HG02623 (cell line): ENCODE results near the gene ABLIM2.

ENCODE experiments used
- ATAC-seq: cut with Tn5 transposase; IDR thresholded peaks from one replicate; pipeline ENCODE4 v1.9.1; 2021; ENCODE audit warnings: moderate library complexity; ENCODE audit not compliant: unreplicated experiment

The ABLIM2 gene

GRCh38 chr4:7989654-7990053, 169.0 kb downstream of the ABLIM2 start:
- ATAC-seq, result no peak

GRCh38 chr4:7988437-7988836, 170.2 kb downstream of the ABLIM2 start:
- no peak for ATAC-seq

GRCh38 chr4:7987148-7987989, 171.2 kb downstream of the ABLIM2 start:
- ATAC-seq, result peak; percentile 73

- no peak for ATAC-seq
These were observed 172.6 kb downstream of the ABLIM2 start for GRCh38 chr4:7985891-7986441.

DNA sequence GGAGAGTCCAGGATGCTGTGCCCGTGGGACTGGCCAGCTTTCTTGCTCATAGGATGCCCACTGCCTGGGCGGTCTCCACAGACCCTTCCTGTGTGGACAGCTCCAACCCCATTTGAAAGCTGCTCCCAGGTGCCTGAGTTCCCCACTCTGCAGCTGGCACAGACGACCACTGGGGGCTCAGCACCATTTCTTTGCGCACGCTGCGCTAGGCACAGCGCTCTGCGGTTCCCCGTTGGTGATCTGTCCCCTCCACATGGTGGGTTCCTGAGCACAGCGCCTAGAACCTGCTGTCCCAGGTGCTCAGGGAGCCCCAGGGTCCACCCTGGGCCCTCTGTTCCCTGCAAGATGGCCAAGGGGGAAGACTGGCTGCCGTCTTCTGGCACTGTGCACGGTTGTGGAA, 173.5 kb downstream of the ABLIM2 start:
- no peak for ATAC-seq

GRCh38 chr4:7984286-7984925, 174.2 kb downstream of the ABLIM2 start:
- ATAC-seq, result no peak

DNA sequence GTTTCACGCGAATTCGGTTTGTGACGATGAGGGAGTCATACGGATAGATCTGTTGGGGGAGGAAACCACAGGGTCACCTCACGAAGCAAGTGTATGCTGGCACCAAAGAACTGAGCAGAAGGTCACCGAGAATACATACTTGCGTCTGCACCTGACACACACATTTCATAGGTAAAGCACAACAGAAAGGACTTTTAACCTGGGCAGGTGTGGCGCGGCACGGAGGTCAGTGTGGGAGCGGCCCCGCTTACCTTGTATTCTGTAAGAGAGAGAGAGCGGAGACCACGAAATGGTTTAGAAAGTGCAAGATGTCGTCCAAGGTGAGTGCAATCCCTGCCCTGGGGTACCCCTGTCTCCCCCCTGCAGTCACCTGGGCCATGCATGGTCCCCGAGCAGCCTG, 175.3 kb downstream of the ABLIM2 start:
- no peak for ATAC-seq

GRCh38 chr4:7981738-7982394, 176.7 kb downstream of the ABLIM2 start:
- ATAC-seq, result no peak

- no peak for ATAC-seq
These were observed 178.6 kb downstream of the ABLIM2 start for GRCh38 chr4:7980036-7980435.

DNA sequence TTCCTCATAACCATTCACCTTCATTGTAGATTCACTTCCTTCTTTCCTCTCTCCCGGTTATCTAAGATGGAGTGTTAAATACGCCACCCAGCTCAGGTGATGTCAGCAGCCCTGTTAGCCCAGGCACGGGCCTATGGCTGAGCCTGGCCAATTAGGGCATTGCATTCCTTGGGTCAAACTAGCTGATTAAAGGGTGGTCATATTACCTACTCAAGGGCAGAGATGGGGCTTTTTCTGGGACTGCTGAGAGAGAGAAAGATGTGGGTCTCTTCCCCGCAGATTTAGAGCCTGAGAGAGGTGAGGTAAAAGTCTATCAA, 179.0 kb downstream of the ABLIM2 start:
- no peak for ATAC-seq

DNA sequence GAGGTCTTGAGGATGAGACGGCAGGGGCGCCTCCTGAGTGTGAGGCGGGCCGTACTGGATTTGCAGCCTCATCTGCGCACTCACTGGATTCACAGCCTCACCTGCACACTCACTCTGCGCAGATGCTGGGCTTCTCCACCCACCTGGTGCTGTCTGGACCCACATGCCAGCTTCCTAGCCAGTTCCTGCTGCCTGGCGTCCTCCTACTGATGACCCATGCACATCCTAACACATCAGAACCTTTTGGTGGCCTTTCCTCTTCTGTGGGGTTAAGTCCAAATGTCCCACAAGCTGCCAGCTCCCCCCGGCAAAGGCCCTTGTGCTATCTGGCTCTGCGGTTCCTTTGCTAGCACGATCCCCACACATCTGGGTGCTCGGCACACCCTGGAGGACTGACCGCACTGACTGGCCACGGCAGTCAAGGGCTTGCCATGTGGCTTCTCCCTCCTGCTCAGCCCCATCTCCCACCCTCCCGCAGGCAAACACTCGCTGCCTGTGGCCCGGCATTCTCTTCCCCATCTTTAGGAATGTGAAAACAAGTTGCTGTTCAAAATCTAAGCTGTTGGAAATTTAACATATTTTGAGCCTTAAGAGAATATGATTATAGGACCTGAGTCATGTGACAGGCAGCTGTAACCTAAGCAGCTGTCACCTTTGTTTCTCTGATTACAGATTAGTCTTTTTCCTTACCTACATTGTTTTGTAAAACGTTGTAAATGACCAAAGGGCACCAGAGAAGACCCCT, 179.5 kb downstream of the ABLIM2 start:
- ATAC-seq, result no peak

DNA sequence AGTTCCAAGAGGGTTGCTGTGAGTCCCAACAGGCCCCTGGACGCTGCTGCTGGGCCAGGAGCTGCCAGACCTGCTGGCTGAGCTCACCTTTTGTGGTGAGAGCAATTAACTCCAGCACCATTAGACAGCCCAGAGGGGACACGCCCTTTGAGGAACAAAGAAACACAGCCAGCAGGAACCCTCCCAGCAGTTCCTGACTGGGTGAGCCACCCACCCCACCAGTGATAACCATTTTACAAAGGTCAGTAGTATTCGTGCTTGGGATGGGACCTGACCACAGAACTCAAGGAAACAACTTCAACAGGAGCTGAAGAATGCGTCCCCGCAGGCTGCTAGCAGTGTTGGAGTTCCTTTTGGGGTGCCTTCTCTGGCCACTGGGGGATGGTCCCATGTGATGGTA, 180.1 kb downstream of the ABLIM2 start:
- ATAC-seq, result no peak

DNA sequence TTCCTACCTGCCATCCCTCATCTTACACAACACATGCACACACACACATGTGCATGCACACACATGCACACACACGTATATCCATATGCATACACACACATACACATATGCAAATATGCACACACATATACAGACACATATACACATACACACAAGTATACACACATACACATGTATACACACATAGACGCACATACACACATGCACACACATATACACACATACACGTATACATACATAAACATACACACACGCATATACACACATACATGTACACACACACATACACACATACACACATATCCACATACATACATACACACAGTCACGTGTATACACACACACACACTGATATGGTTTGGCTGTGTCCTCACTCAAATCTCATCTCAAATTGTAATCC, 182.0 kb downstream of the ABLIM2 start:
- ATAC-seq, result no peak

DNA sequence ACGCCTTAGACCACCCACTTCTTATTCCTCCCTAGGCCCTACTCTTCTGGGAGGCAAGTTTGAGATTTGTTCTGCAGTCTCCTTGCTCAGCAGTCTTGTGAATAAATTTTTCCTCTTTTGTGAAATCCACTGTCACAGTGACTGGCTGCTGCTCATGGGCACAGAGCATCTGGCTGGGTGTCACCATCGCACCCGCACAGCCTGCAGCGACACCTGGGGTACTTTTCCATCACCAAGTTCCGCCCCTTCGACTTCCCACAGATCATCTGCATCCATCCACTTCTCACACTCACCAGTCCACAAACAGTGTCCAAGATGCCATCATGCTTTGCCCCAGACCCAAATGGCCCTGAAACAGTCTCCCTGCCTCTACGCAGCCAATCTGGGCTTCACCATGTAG, 182.6 kb downstream of the ABLIM2 start:
- no peak for ATAC-seq

DNA sequence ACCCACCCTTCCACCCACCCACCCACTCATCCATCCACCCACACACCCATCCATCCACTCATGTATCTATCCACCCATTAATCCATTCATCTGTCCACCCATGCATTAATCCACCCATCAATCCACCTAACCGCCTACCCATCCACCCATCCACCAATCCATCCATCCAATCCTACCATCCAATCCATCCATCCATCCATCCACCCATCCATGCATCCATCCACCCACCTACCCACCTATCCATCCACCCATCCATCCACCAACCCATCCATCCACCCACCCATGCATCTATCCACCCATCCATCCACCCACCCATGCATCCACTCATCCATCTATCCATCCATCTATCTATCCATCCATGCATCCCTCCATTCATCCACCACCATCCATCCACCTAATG, 184.2 kb downstream of the ABLIM2 start:
- ATAC-seq, result no peak

DNA sequence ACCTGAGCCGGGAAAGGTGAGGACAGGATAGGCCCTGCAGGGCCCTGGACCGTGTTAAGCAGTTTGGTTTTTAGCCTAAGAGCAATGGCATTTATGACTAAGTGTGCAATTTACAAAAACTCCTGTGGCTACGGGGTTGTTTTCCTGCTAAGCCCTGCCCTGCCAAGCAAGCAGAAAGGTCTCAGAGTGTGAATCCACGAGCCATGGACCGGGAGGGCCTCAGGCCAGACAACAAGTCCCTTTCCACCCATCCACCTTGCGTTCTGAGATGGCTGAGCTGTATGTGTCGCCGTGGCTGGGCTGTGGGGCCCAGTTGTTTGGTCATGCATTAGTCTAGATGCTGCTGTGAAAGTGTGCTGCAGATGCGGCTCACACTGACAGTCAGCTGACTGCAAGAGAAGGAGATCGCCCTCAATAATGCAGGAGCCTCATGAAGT, 185.1 kb downstream of the ABLIM2 start:
- ATAC-seq, result no peak

DNA sequence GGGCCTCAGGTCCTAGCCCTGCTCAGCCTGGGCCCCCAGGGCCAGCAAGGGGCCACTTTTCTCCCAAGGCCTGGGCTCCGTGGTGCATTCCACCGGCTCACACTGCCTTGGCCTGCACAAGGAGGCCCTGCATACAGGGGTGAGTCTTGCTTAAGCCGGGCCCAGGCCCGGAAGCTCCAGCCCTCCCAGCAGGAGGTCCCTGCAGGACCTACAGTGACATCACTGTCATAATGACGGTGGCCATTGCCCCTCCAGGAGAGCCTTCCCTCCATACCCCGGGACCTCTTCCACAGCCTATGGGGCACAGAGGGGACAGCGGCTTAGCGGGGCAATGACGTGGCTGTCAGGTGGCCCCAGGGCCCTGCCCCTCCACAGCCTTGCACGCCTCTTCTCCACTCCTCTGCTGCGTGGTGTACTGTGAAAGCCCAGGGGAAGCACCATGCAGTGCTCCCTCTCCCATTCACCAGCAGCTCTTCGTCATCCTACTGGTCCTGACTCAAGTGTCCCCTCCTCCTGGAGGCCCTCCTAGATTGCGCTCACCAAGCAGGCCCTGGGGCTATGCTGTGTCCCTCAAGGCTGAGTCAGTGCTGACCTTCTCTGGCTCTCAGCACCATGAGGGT, 186.6 kb downstream of the ABLIM2 start:
- no peak for ATAC-seq

DNA sequence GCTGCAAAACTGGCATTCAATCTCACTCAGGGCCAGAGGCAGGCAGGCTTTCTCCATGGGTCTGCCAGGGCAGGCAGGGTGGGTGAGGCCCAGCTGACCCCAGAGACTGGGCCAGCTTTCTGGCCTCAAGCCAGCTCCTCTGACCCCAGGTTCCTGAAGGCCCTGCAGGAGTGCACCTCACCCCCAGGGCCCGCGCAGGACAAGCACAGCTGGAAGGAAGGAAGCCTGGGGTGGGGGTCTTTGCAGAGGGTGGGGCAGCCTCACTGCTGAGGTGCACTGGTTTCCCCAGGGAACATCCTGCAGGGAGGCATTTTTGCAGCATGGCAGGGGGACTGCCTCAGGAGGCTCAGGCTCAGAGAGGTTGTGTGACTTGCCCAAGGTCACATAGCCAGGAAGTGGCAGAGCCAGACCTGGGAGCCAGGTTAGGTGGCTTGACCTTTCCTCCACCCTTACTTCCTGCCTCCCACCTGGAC, 187.4 kb downstream of the ABLIM2 start:
- ATAC-seq, result no peak

GRCh38 chr4:7970361-7970946, 188.2 kb downstream of the ABLIM2 start:
- ATAC-seq, result no peak

DNA sequence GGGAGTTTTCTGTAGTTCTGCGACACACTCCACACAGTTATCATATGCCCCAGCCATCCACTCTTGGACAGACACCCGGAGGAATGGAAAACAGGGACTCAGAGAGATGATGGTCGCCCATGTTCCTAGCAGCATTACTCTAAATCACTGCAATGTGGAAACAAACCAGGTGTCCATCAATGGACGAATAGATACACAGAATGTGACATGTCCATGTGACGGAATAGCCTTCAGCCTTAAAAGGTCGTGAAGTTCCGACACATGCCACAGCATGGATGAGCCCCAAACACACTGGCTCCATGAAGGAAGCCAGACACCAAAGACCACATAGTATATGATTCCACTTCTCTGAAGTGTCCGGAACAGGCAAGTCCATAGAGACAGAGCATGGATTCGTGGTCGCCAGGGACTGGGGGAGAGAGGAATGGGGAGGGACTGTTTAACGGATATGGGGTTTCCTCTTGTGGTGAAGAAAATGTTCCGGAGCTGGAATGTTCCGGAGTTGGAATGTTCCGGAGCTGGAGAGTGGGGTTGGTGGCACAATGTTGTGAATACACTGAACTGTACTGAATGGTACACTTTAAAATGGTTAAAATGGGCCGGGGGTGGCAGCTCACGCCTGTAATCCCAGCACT, 190.2 kb downstream of the ABLIM2 start:
- ATAC-seq, result no peak
